ENCODE measurements around the gene FCN1. TPM values are rescaled to one million over a fixed set of nuclear protein-coding genes. Genes with fewer than 3 reads are reported as not detected.

FCN1 gene
- total and polyA plus RNA-seq, 2 of the 8 experiments (the other 6 are each of a cell fraction or from before 2014, with no cell fraction given), result not detected

- TF ChIP-seq CHD7 (IDR thresholded peaks at IDR 0.05; ENCODE audit: insufficient replicate concordance, low read length) (no peak), CHD2 (IDR thresholded peaks at IDR 0.05; ENCODE audit: low read length) (no peak), SP1 (IDR thresholded peaks at IDR 0.05; ENCODE audit: low read depth, low read length) (no peak), ATF3 (IDR thresholded peaks at IDR 0.05; ENCODE audit: insufficient read depth, low read depth, low read length) (no peak)
Measured at GRCh38 chr9:134923466-134923865, 5.8 kb upstream of the FCN1 start (continued).

All from H1 (cell line).